ENCODE measurements around the gene ENGASE. TPM values are rescaled to one million over a fixed set of nuclear protein-coding genes. Genes with fewer than 3 reads are reported as not detected.

Gene ENGASE
- total RNA-seq, 1 experiment from 2014 or later, result 34.5 TPM

DNA sequence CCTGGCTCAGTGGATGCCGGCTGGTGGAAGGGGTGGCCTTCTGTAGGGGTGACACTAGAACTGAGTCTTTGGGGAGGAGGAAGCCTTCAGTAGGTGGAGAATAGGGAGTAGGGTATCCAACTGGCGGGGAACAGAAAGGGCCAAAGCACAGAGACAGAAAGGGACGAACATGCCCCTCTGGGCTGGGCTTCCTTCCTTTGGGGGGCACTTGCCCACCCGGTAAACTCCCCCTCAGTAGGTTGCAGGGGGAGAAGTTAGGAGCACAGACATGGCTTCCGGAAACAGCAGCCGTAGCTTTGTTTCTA is 774 bp downstream of the ENGASE start:
- no peaks in the 10 kb centered on the region for H3K9me3 ChIP-seq (ENCODE audit: low read length)
- POLR2A ChIA-PET (ENCODE audit: unreplicated experiment), result no interaction called here
- no peaks in the 10 kb centered on the region for H3F3A ChIP-seq (ENCODE audit: low read length, unreplicated experiment)
- peaks cover 20% of the 10 kb centered on the region; the same call in 1 of the 2 replicates for H3K36me3 ChIP-seq (ENCODE audit: low read depth, low read length)
- intact Hi-C loops (cut with micrococcal nuclease), result no loop called here
- peak overlapping the region; percentile 87 for H3K9ac ChIP-seq (ENCODE audit: low read length)
- no peaks in the 10 kb centered on the region for H4K20me1 ChIP-seq (ENCODE audit: low read length)
- CTCF ChIA-PET, result interaction anchor here (0.8 kb wide), 1 partner anchor 33 kb away, joined by 5 read pairs; no protein-coding TSS in a partner anchor
- H3K27ac ChIP-seq (ENCODE audit: low read length), result no peak overlapping the region
- H3K79me2 ChIP-seq (ENCODE audit: low read length), result peaks cover 24% of the 10 kb centered on the region
- peak overlapping the region; percentile 81 for H2AFZ ChIP-seq (ENCODE audit: low read length)
- no peaks in the 10 kb centered on the region for H3K9me2 ChIP-seq (replicated peaks; ENCODE audit: low read length)
- TF ChIP-seq EZH2phosphoT487 (IDR thresholded peaks at IDR 0.05; ENCODE audit: borderline replicate concordance, low read length) (no peak), CTCF (conservative IDR thresholded peaks at IDR 0.05; ENCODE audit: low read depth, low read length) (no peak), EZH2 (IDR thresholded peaks at IDR 0.05; ENCODE audit: low read length, unreplicated experiment) (no peak)
- H3K4me3 ChIP-seq (ENCODE audit: low read length), result peak overlapping the region; percentile 95
- H3K4me1 ChIP-seq (ENCODE audit: insufficient read depth, low read length), result peaks cover 33% of the 10 kb centered on the region
- no peaks in the 10 kb centered on the region for H3K27me3 ChIP-seq (ENCODE audit: low read length)
- DNase-seq (no peak), ATAC-seq (peak; percentile 30)
- peak overlapping the region; percentile 97 for H3K4me2 ChIP-seq (ENCODE audit: low read length)
- BruUV-seq (replicated peaks), result TSS peak; percentile 74

DNA sequence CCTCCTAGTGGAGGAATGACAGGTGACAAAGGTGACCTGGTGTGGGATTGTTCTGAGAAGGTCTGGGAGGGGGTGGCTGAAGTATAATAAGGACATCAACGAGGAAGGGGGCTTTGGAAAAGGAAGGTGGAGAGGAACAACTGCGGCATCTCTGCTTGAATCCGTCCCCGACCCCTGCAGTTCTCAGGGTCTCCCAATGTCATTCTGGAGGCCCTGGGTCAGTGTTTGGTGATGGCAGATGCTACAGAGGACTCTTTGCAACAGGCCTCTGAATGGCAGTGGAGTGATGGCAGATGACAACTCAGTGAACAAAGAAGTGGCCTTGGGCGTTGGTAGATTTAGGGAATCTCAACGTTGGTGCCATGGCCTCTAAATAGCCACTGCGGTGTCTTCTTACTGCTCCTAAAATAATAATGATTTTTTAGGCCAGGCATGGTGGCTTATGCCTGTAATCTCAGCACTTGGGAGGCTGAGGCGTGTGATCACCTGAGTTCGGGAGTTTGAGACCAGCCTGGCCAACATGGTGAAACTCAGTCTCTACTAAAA is 1.3 kb downstream of the ENGASE start:
- Histone ChIP-seq H3K27ac (ENCODE audit: low read length) (no peak overlapping the region), H3K9me2 (replicated peaks; ENCODE audit: low read length) (no peaks in the 10 kb centered on the region), H3K27me3 (ENCODE audit: low read length) (no peaks in the 10 kb centered on the region), H3K4me2 (ENCODE audit: low read length) (peak overlapping the region; percentile 97), H3K4me1 (ENCODE audit: insufficient read depth, low read length) (peaks cover 33% of the 10 kb centered on the region), H3K4me3 (ENCODE audit: low read length) (peak overlapping the region; percentile 95), H4K20me1 (ENCODE audit: low read length) (no peaks in the 10 kb centered on the region), H3K9me3 (ENCODE audit: low read length) (no peaks in the 10 kb centered on the region), H3K36me3 (ENCODE audit: low read depth, low read length) (peaks cover 20% of the 10 kb centered on the region; the same call in 1 of the 2 replicates), H3K79me2 (ENCODE audit: low read length) (peaks cover 24% of the 10 kb centered on the region), H2AFZ (ENCODE audit: low read length) (peak overlapping the region; percentile 81; the same call in 1 of the 2 replicates), H3F3A (ENCODE audit: low read length, unreplicated experiment) (no peaks in the 10 kb centered on the region), H3K9ac (ENCODE audit: low read length) (peak overlapping the region; percentile 87; the same call in 1 of the 2 replicates)
- DNase-seq (no peak), ATAC-seq (no peak)
- ChIA-PET POLR2A (ENCODE audit: unreplicated experiment) (no interaction called here), CTCF (no interaction called here)
- intact Hi-C loops (cut with micrococcal nuclease), result no loop called here
- TF ChIP-seq EZH2 (IDR thresholded peaks at IDR 0.05; ENCODE audit: low read length, unreplicated experiment) (no peak), CTCF (conservative IDR thresholded peaks at IDR 0.05; ENCODE audit: low read depth, low read length) (no peak), EZH2phosphoT487 (IDR thresholded peaks at IDR 0.05; ENCODE audit: borderline replicate concordance, low read length) (no peak)
- BruUV-seq (replicated peaks), result no TSS peak

DNA sequence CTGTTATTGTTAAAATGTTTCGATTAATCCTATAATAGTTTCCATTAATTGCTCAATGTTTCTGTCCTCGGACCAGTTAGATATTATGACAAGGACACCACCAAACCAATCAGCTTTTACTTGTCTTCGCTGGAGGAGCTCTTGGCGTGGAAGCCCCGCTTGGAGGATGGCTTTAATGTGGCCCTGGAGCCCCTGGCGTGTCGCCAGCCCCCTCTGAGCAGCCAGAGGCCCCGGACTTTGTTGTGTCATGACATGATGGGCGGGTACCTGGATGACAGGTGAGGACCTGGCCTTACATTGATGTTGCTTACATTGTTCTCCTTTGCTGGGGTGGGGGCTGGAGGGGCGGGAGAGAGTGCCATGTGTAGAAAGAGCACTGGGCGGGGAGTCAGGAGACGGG is 3.0 kb downstream of the ENGASE start:
- no peak overlapping the region for H3K4me3 ChIP-seq (ENCODE audit: low read length)
- intact Hi-C loops (cut with micrococcal nuclease), result no loop called here
- H3K27ac ChIP-seq (ENCODE audit: low read length), result no peak overlapping the region
- H3K4me1 ChIP-seq (ENCODE audit: insufficient read depth, low read length), result peaks cover 33% of the 10 kb centered on the region
- no peaks in the 10 kb centered on the region for H3K27me3 ChIP-seq (ENCODE audit: low read length)
- no peak overlapping the region for H3K4me2 ChIP-seq (ENCODE audit: low read length)
- H3K9ac ChIP-seq (ENCODE audit: low read length), result no peak overlapping the region
- TF ChIP-seq CTCF (conservative IDR thresholded peaks at IDR 0.05; ENCODE audit: low read depth, low read length) (no peak), EZH2 (IDR thresholded peaks at IDR 0.05; ENCODE audit: low read length, unreplicated experiment) (no peak), EZH2phosphoT487 (IDR thresholded peaks at IDR 0.05; ENCODE audit: borderline replicate concordance, low read length) (no peak)
- H3F3A ChIP-seq (ENCODE audit: low read length, unreplicated experiment), result no peaks in the 10 kb centered on the region
- ChIA-PET POLR2A (ENCODE audit: unreplicated experiment) (no interaction called here), CTCF (no interaction called here)
- BruUV-seq (replicated peaks), result no TSS peak
- DNase-seq (no peak), ATAC-seq (no peak)
- no peaks in the 10 kb centered on the region for H4K20me1 ChIP-seq (ENCODE audit: low read length)
- H2AFZ ChIP-seq (ENCODE audit: low read length), result no peak overlapping the region
- H3K9me3 ChIP-seq (ENCODE audit: low read length), result no peaks in the 10 kb centered on the region
- H3K9me2 ChIP-seq (replicated peaks; ENCODE audit: low read length), result no peaks in the 10 kb centered on the region
- H3K79me2 ChIP-seq (ENCODE audit: low read length), result peaks cover 24% of the 10 kb centered on the region
- H3K36me3 ChIP-seq (ENCODE audit: low read depth, low read length), result peaks cover 20% of the 10 kb centered on the region; the same call in 1 of the 2 replicates

Data from PC-3 (cell line).